Testis (tissue), 2 donors: ENCODE results near the gene SLIRP.

Experiments used
- POLR2A ChIP-seq: fragments of 450-650 bp; IDR thresholded peaks from one replicate; pipeline ENCODE4 v1.6.1; 2017; ENCODE audit warnings: antibody characterized with exemption, mild to moderate bottlenecking, moderate library complexity
- TF ChIP-seq, protein P1 (sequence below), 3 experiments: fragments of 450-650 bp in 2 of 3; fragments of 200-600 bp in 1 of 3; sonication (generic) in 1 of 3; IDR thresholded peaks; one replicate each; pipeline ENCODE4 v1.5.1; 2016 to 2019; ENCODE audit warnings: antibody characterized with exemption in 3 of 3, mild to moderate bottlenecking in 2 of 3, moderate library complexity in 1 of 3

DNA sequence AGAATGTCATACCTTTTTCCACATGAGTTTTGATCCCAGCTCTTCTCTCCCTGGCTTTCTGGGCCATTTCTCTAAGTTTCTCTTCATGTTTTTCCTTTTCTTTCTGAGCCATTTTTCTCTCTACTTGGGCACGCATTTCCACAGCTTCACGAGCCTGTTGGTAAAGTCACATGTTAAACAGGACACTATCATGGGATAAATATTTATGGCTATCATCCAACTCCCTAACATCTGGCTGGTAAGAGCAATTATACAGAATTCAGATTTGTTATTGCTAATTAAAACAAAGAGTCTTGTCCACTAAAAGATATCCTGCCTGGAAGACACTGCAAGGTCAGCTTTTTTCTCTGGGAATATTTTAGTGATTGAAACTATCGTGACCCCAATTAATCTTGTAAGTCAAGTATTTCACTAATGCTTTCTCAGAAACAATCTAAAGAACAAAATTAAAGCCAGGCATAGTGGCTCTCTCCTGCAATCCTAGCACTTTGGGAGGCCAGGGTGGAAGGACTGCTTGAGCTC lies 23.1 kb downstream of the SLIRP start:
- TF ChIP-seq, protein P1, sequence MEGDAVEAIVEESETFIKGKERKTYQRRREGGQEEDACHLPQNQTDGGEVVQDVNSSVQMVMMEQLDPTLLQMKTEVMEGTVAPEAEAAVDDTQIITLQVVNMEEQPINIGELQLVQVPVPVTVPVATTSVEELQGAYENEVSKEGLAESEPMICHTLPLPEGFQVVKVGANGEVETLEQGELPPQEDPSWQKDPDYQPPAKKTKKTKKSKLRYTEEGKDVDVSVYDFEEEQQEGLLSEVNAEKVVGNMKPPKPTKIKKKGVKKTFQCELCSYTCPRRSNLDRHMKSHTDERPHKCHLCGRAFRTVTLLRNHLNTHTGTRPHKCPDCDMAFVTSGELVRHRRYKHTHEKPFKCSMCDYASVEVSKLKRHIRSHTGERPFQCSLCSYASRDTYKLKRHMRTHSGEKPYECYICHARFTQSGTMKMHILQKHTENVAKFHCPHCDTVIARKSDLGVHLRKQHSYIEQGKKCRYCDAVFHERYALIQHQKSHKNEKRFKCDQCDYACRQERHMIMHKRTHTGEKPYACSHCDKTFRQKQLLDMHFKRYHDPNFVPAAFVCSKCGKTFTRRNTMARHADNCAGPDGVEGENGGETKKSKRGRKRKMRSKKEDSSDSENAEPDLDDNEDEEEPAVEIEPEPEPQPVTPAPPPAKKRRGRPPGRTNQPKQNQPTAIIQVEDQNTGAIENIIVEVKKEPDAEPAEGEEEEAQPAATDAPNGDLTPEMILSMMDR (IDR thresholded peaks at IDR 0.05): no peak
- TF ChIP-seq POLR2A: no peak
